HUES48 (cell line): ENCODE results near the gene OMP.

Source experiments
- H3K27ac ChIP-seq: one replicate; pipeline ENCODE4 v1.7.0; 2013; ENCODE audit warnings: low read depth, low read length, inconsistent platforms
- H3K27me3 ChIP-seq: 2 replicates; pipeline ENCODE4 v1.6.1; 2013; ENCODE audit warnings: mild to moderate bottlenecking, low read length; ENCODE audit not compliant: control insufficient read depth, insufficient read depth
- H3K36me3 ChIP-seq: 2 replicates; pipeline ENCODE4 v1.6.1; 2013; ENCODE audit warnings: low read length; ENCODE audit not compliant: control insufficient read depth, insufficient read depth
- H3K4me1 ChIP-seq: 2 replicates; pipeline ENCODE4 v1.6.1; 2013; ENCODE audit warnings: mild to moderate bottlenecking, low read length; ENCODE audit not compliant: control insufficient read depth, insufficient read depth
- H3K4me3 ChIP-seq: 2 replicates; pipeline ENCODE4 v1.5.1; 2013; ENCODE audit warnings: mild to moderate bottlenecking, low read depth, low read length
- H3K9ac ChIP-seq: 2 replicates; pipeline ENCODE4 v1.6.1; 2013; ENCODE audit warnings: mild to moderate bottlenecking, low read depth, low read length, moderate library complexity
- H3K9me3 ChIP-seq: 2 replicates; pipeline ENCODE4 v1.6.1; 2013; ENCODE audit warnings: low read length; ENCODE audit not compliant: control insufficient read depth, insufficient read depth

The OMP gene

DNA sequence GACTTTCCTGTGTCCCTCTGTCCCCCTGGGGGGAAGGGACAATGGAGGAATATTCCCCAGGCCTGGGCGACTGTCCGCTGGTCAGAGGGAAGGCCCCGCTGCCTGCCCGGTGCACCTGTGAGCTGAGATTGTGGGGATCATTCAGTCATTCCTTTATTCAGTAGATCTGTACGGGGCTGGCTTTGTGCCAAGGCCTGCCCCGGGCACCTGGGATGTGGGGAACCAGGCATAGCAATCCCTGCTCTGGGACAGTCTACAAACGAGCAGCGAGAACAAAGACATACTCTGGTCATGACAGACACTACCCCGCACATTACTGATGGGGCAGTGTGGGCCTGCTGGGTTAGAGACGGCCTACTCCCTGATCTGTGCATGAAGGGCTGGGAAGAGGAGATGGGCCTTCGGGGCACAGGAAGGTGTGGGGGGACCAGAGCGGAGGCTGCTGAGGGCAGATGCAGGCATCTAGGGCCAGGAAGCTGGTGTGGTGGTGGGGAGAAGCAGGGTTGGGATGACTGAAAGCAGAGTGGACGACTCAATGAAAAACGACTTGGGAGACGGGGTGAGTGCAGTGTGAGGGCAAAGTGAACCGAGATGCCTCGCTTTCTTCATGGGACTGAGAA is 23.6 kb downstream of the OMP start:
- Histone ChIP-seq H3K36me3 (peaks cover 12% of the 10 kb centered on the region; the same call in 1 of the 2 replicates), H3K4me1 (peaks cover 18% of the 10 kb centered on the region), H3K27me3 (no peaks in the 10 kb centered on the region), H3K4me3 (peak overlapping the region; percentile 61; the same call in 1 of the 2 replicates), H3K9me3 (no peaks in the 10 kb centered on the region), H3K9ac (no peak overlapping the region), H3K27ac (no peak overlapping the region)

DNA sequence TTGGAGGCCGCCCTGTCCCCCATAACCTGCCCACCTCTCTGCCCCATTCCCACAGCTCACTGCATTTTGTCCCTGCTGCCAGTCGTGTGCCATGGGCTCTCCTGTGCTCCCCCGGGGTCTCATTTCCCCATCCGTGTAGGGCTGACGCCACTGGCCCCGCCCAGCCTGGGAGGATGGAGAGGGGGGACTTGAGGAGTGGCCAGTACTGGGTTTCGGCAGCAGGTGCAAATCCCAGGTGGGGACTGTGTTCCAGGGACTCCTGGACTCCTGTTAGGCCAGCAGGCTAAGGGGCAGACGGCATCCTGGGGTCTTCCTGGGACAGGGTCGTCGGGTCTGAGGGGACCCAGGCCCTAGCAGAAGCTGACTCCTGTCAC is 24.2 kb downstream of the OMP start:
- Histone ChIP-seq H3K27me3 (no peaks in the 10 kb centered on the region), H3K9me3 (no peaks in the 10 kb centered on the region), H3K9ac (no peak overlapping the region), H3K36me3 (peaks cover 12% of the 10 kb centered on the region; the same call in 1 of the 2 replicates), H3K4me1 (peaks cover 18% of the 10 kb centered on the region), H3K4me3 (peak overlapping the region; percentile 61), H3K27ac (no peak overlapping the region)

DNA sequence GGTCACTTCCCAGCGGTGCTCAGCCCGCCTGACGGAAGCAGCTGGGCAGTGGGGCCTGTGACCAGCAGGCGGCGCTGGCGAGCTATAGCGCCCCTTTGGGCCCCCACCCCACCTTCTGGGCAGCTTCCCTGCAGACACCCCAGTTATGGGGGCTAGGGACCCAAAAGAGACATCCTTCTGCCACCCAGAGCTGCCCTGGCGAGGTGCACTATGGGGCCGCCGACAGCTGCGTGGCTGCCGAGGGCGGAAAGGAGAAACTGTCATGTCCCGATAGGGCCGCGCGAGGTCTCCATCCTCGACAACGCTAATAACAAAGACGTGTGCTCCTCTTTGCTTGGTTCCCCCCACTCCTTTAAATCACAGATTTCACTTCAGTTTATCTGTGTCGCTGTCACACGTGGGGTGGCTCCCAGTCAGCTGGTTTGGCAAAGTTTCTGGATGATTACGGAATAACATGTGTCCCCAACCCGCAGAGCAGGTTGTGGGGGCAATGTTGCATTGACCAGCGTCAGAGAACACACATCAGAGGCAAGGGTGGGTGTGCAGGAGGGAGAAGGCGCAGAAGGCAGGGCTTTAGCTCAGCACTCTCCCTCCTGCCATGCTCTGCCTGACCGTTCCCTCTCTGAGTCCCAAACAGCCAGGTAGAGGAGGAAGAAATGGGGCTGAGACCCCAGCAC is 24.7 kb downstream of the OMP start:
- no peak overlapping the region for H3K9ac ChIP-seq
- peaks cover 18% of the 10 kb centered on the region for H3K4me1 ChIP-seq

DNA sequence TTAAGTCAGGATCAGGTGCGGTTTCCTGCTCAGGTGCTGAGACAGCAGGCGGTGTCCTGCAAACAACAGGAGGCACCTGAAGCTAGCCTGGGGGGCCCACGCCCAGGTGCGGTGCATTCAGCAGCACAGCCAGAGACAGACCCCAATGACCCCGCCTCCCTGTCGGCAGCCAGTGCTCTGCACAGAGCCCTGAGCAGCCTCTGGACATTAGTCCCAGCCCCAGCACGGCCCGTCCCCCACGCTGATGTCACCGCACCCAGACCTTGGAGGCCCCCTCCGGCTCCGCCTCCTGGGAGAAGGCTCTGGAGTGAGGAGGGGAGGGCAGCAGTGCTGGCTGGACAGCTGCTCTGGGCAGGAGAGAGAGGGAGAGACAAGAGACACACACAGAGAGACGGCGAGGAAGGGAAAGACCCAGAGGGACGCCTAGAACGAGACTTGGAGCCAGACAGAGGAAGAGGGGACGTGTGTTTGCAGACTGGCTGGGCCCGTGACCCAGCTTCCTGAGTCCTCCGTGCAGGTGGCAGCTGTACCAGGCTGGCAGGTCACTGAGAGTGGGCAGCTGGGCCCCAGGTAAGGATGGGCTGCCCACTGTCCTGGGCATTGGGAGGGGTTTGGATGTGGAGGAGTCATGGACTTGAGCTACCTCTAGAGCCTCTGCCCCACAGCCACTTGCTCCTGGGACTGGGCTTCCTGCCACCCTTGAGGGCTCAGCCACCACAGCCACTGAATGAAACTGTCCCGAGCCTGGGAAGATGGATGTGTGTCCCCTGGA is 25.5 kb downstream of the OMP start, which contains the start of gene MYO7A:
TSS of gene MYO7A (plus strand) at position 327 of the 772 bp plus-strand sequence. CDS start 2,389 bp downstream, outside the sequence.
- no peaks in the 10 kb centered on the region for H3K9me3 ChIP-seq
- H3K4me3 ChIP-seq, result peak within 1 kb of the TSS; percentile 61
- H3K27ac ChIP-seq, result no peak within 1 kb of the TSS
- H3K36me3 ChIP-seq, result peaks cover 8% of the 10 kb centered on the region; the same call in 1 of the 2 replicates
- no peak within 1 kb of the TSS for H3K9ac ChIP-seq
- no peaks in the 10 kb centered on the region for H3K27me3 ChIP-seq
- peaks cover 18% of the 10 kb centered on the region for H3K4me1 ChIP-seq

More for the DNA sequence above, 24.7 kb downstream of the OMP start:
- no peaks in the 10 kb centered on the region for H3K27me3 ChIP-seq
- H3K36me3 ChIP-seq, result peaks cover 12% of the 10 kb centered on the region; the same call in 1 of the 2 replicates
- H3K27ac ChIP-seq, result no peak overlapping the region
- no peaks in the 10 kb centered on the region for H3K9me3 ChIP-seq
- peak overlapping the region; percentile 61 for H3K4me3 ChIP-seq

DNA sequence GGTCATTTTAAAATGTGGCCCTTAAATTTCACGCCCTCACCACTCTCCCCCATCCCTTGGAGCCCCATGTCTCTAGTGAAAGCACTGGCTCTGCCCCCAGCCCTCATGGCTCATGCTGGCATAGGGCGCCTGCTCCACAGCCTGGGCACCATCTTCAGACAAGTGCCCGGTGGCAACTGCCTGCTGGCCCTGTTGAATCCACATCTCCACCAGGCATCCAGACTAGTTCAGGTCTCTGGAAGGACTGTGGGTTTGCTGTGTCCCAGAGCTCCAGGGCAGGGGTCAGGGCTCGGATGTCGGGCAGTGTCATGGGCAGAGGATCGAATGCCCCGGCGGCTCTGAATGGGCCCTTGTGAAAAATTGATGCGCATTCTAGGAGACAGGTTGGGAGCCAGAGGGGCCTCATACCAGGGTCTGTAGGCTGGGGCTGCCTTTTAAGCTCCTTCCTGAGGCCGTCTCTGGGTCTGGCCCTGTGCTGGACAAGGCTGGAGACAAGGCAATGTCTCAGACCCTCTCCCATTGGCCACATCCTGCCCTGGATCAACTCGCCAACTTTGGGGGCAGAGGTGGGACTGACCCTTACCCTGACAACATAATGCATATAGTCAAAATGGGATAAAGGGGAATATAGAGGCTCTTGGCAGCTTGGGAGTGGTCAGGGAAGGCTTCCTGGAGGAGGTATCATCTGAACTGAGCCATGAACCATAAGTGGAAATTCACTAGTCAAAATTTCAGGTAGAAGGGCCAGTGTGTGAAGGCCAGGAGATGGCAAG is 26.6 kb downstream of the OMP start:
- Histone ChIP-seq H3K27me3 (no peaks in the 10 kb centered on the region), H3K27ac (no peak overlapping the region), H3K36me3 (no peaks in the 10 kb centered on the region), H3K4me3 (no peak overlapping the region), H3K9me3 (no peaks in the 10 kb centered on the region), H3K9ac (no peak overlapping the region), H3K4me1 (peaks cover 18% of the 10 kb centered on the region)

DNA sequence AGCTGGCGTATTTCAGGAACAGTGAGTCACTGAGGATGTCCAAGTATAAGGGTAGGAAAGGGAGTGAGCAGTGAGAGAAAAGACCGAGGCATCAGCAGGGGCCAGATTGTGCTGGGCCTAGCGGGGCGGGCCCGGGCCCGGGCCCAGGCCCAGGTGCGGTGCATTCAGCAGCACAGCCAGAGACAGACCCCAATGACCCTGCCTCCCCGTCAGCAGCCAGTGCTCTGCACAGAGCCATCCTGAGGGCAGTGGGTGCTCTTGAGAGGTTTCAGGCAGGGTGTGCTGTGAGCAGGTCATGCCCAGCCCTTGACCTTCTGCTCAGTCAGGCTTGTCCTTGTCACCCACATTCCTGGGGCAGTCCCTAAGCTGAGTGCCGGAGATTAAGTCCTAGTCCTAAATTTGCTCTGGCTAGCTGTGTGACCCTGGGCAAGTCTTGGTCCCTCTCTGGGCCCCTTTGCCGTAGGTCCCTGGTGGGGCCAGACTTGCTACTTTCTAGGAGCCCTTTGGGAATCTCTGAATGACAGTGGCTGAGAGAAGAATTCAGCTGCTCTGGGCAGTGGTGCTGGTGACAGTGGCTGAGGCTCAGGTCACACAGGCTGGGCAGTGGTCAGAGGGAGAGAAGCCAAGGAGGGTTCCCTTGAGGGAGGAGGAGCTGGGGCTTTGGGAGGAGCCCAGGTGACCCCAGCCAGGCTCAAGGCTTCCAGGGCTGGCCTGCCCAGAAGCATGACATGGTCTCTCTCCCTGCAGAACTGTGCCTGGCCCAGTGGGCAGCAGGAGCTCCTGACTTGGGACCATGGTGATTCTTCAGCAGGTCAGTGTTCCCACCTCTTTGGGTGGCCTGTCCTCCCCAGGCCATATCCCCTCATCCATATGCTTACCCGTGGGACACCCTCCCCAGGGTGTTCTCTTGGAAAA is 27.5 kb downstream of the OMP start:
- Histone ChIP-seq H3K9ac (no peak overlapping the region), H3K27me3 (no peaks in the 10 kb centered on the region), H3K9me3 (no peaks in the 10 kb centered on the region), H3K4me1 (peaks cover 18% of the 10 kb centered on the region), H3K27ac (no peak overlapping the region), H3K4me3 (no peak overlapping the region), H3K36me3 (no peaks in the 10 kb centered on the region)

DNA sequence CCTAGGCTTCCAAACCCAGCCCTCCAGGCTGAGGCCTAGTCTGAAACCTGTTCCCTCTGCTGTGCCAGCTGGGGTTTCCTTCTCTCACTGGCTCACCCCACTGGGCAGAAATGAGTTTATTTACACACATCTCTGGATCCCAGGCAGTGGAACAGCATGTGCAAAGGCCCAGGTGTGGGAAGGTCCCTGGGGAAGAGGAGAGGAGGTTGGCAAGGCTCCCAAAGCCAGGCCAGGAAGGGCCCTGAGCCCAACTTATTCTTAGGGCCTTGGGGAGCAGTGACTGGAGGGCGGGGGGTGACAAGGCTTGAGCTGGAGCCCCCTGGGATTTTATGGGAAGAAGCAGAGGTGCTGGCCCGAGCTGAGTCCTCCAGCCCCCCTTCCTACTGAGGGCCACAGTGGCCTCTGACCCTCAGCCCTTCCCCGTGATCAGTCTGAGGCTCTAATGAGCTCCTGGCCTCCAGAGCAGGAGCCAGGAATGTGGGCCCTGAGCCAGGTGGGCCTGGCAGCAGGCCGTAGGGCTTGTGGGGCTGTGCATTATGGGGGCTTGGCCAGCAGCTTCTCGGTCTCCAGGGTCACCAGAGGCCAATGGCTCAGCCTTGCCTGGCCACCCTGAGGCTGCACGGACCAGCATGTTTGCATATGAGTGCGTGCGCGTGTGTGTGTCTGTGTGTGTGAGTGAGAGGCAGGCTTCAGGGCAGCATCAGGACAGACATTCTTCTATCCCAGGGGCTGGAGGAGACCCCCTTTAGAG is 28.3 kb downstream of the OMP start:
- Histone ChIP-seq H3K9ac (no peak overlapping the region), H3K27me3 (no peaks in the 10 kb centered on the region), H3K9me3 (no peaks in the 10 kb centered on the region), H3K36me3 (no peaks in the 10 kb centered on the region), H3K4me3 (no peak overlapping the region), H3K4me1 (peaks cover 18% of the 10 kb centered on the region), H3K27ac (no peak overlapping the region)

DNA sequence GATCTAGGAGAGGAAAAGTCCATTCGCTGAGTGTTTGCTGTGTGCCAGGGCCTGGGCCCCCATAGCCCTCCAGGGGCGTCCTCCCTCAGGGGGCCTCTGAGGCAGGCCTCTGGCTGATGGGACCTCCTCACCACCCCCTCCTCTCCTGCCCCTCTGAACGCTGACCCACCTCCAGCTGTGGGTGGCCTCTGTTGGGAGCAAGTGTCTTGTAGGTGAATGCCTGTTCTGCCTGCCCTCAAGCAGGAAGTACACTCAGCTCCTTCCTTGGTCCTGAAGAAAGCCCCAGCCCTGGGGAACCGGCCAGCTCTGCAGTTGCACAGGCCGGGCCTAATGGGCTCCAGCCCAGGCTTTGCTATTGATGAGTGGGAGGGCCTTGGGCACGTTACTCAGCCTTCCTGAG is 28.9 kb downstream of the OMP start:
- peaks cover 14% of the 10 kb centered on the region for H3K4me1 ChIP-seq
- no peaks in the 10 kb centered on the region for H3K9me3 ChIP-seq
- H3K27ac ChIP-seq, result no peak overlapping the region
- no peaks in the 10 kb centered on the region for H3K27me3 ChIP-seq
- H3K9ac ChIP-seq, result no peak overlapping the region
- no peak overlapping the region for H3K4me3 ChIP-seq
- no peaks in the 10 kb centered on the region for H3K36me3 ChIP-seq

DNA sequence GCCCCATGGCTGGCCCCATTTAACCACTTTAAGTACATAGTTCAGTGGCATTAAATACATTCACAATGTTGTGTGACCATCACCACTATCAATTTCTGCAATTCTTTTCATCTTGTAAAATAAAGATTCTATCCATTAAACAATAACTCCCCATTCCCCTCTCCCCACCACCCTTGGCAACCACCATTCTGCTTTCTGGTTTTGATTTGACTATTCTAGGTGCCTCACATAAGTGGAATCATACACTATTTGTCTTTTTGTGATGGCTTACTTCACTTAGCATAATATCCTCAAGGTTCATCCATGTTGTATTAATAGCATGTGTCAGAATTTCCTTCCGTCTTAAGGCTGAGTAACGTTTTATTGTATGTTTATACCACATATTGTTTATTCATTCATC is 32.4 kb downstream of the OMP start:
- Histone ChIP-seq H3K4me1 (peaks cover 4% of the 10 kb centered on the region; the same call in 1 of the 2 replicates), H3K27me3 (no peaks in the 10 kb centered on the region), H3K4me3 (no peak overlapping the region)

More for the DNA sequence above, 32.4 kb downstream of the OMP start:
- no peaks in the 10 kb centered on the region for H3K36me3 ChIP-seq
- no peak overlapping the region for H3K27ac ChIP-seq
- H3K9me3 ChIP-seq, result no peaks in the 10 kb centered on the region
- no peak overlapping the region for H3K9ac ChIP-seq
